HepG2 (cell line): ENCODE data around the gene SVOP. TPM values are rescaled to one million over a fixed set of nuclear protein-coding genes. Genes with fewer than 3 reads are reported as not detected.
A peak's percentile ranks its signal among the peaks of the same experiment; 100 is the strongest.

Experiments used
- ATF3 ChIP-seq: sonication (generic); formaldehyde crosslinking; IDR thresholded peaks from 2 replicates; pipeline ENCODE4 v1.4.0; 2020; ENCODE audit warnings: missing genetic modification reagents
- DR1 ChIP-seq: sonication (generic); formaldehyde crosslinking; IDR thresholded peaks from 2 replicates; pipeline ENCODE4 v1.8.0; 2021; ENCODE audit warnings: mild to moderate bottlenecking, missing genetic modification reagents, inconsistent platforms
- EEA1 ChIP-seq: sonication (generic); formaldehyde crosslinking; IDR thresholded peaks from 2 replicates; pipeline ENCODE4 v1.5.1; 2020; ENCODE audit warnings: mild to moderate bottlenecking, missing genetic modification reagents, borderline replicate concordance
- KLF11 ChIP-seq: IDR thresholded peaks from 2 replicates; pipeline ENCODE4 v1.6.1; 2016; ENCODE audit warnings: missing compliant biosample characterization
- KLF6 ChIP-seq: IDR thresholded peaks from 2 replicates; pipeline ENCODE4 v1.8.0; 2016; ENCODE audit warnings: missing biosample characterization, missing genetic modification reagents
- MAF1 ChIP-seq: sonication (generic); formaldehyde crosslinking; IDR thresholded peaks from 2 replicates; pipeline ENCODE4 v1.5.0; 2020; ENCODE audit warnings: missing genetic modification reagents, borderline replicate concordance
- MXD4 ChIP-seq: IDR thresholded peaks from 2 replicates; pipeline ENCODE4 v1.6.1; 2016; ENCODE audit warnings: mild to moderate bottlenecking, missing biosample characterization, missing genetic modification reagents
- MZF1 ChIP-seq: sonication (generic); formaldehyde crosslinking; IDR thresholded peaks from 2 replicates; pipeline ENCODE4 v1.8.1; 2023; ENCODE audit warnings: mild to moderate bottlenecking, missing genetic modification reagents, borderline replicate concordance
- NCOA2 ChIP-seq: sonication (generic); formaldehyde crosslinking; IDR thresholded peaks from 2 replicates; pipeline ENCODE4 v1.8.0; 2022; ENCODE audit warnings: inconsistent platforms
- PREB ChIP-seq: sonication (generic); formaldehyde crosslinking; IDR thresholded peaks from 2 replicates; pipeline ENCODE4 v1.4.0; 2020; ENCODE audit warnings: missing genetic modification reagents
- RARA ChIP-seq: IDR thresholded peaks from 2 replicates; pipeline ENCODE4 v1.6.1; 2016; ENCODE audit warnings: missing genetic modification reagents, missing compliant biosample characterization
- RXRA ChIP-seq: sonication (generic); formaldehyde crosslinking; IDR thresholded peaks from 2 replicates; pipeline ENCODE4 v1.5.1; 2020; ENCODE audit warnings: missing genetic modification reagents
- SALL1 ChIP-seq: sonication (generic); formaldehyde crosslinking; IDR thresholded peaks from 2 replicates; pipeline ENCODE4 v1.8.0; 2022; ENCODE audit warnings: mild to moderate bottlenecking, missing genetic modification reagents
- THRA ChIP-seq: sonication (generic); formaldehyde crosslinking; IDR thresholded peaks from 2 replicates; pipeline ENCODE4 v1.4.0; 2020; ENCODE audit warnings: missing genetic modification reagents, borderline replicate concordance
- TSC22D2 ChIP-seq: sonication (generic); formaldehyde crosslinking; IDR thresholded peaks from 2 replicates; pipeline ENCODE4 v1.5.1; 2020; ENCODE audit warnings: missing genetic modification reagents, mild to moderate bottlenecking, borderline replicate concordance
- ZBTB4 ChIP-seq: sonication (generic); formaldehyde crosslinking; IDR thresholded peaks from 2 replicates; pipeline ENCODE4 v1.4.0; 2020; ENCODE audit warnings: missing genetic modification reagents, mild to moderate bottlenecking, borderline replicate concordance
- ZNF124 ChIP-seq: sonication (generic); formaldehyde crosslinking; IDR thresholded peaks from 2 replicates; pipeline ENCODE4 v1.4.0; 2020; ENCODE audit warnings: missing genetic modification reagents
- ZNF232 ChIP-seq: sonication (generic); formaldehyde crosslinking; IDR thresholded peaks from 2 replicates; pipeline ENCODE4 v1.4.0; 2020; ENCODE audit warnings: missing genetic modification reagents, borderline replicate concordance
- ZNF3 ChIP-seq: IDR thresholded peaks from 2 replicates; pipeline ENCODE4 v1.7.0; 2017; ENCODE audit warnings: inconsistent platforms
- ZNF451 ChIP-seq: sonication (generic); formaldehyde crosslinking; IDR thresholded peaks from 2 replicates; pipeline ENCODE4 v1.5.0; 2020; ENCODE audit warnings: mild to moderate bottlenecking, missing genetic modification reagents
- ZNF570 ChIP-seq: sonication (generic); formaldehyde crosslinking; IDR thresholded peaks from 2 replicates; pipeline ENCODE4 v1.4.0; 2020; ENCODE audit warnings: mild to moderate bottlenecking, missing genetic modification reagents, borderline replicate concordance
- ZNF746 ChIP-seq: sonication (generic); formaldehyde crosslinking; IDR thresholded peaks from 2 replicates; pipeline ENCODE4 v1.8.0; 2022; ENCODE audit warnings: mild to moderate bottlenecking, missing genetic modification reagents
- ZNF891 ChIP-seq: sonication (generic); formaldehyde crosslinking; IDR thresholded peaks from 2 replicates; pipeline ENCODE4 v1.5.0; 2020; ENCODE audit warnings: mild to moderate bottlenecking, missing genetic modification reagents
- polyA plus RNA-seq, 8 experiments: library from polyadenylated mRNA; depleted of rRNA in 3 of 8; stranded (reverse) in 7 of 8; unstranded in 1 of 8; fragments of >200 nt; fragmentation: Illumina TruSeq in 4 of 8; extraction: Trizol in 4 of 8; gene quantifications; 2 replicates each; pipeline versions ENCODE4 v1.2.1 to v1.2.3, GENCODE V29; 2011 to 2016; ENCODE audit warnings: low read depth in 4 of 8, missing spikeins in 1 of 8, mixed read lengths in 1 of 8; ENCODE audit not compliant: insufficient read depth in 1 of 8
- total RNA-seq, 5 experiments: library from RNA; depleted of rRNA; stranded (reverse); fragments of >200 nt; fragmentation: Illumina TruSeq; extraction: Trizol; gene quantifications; 2 replicates each; pipeline ENCODE4 v1.2.3, GENCODE V29; 2016; ENCODE audit warnings: low read depth in 1 of 5

SVOP gene
- total and polyA plus RNA-seq, 2 of the 13 experiments (the other 11 are each of a cell fraction or from before 2014, with no cell fraction given), result not detected

DNA sequence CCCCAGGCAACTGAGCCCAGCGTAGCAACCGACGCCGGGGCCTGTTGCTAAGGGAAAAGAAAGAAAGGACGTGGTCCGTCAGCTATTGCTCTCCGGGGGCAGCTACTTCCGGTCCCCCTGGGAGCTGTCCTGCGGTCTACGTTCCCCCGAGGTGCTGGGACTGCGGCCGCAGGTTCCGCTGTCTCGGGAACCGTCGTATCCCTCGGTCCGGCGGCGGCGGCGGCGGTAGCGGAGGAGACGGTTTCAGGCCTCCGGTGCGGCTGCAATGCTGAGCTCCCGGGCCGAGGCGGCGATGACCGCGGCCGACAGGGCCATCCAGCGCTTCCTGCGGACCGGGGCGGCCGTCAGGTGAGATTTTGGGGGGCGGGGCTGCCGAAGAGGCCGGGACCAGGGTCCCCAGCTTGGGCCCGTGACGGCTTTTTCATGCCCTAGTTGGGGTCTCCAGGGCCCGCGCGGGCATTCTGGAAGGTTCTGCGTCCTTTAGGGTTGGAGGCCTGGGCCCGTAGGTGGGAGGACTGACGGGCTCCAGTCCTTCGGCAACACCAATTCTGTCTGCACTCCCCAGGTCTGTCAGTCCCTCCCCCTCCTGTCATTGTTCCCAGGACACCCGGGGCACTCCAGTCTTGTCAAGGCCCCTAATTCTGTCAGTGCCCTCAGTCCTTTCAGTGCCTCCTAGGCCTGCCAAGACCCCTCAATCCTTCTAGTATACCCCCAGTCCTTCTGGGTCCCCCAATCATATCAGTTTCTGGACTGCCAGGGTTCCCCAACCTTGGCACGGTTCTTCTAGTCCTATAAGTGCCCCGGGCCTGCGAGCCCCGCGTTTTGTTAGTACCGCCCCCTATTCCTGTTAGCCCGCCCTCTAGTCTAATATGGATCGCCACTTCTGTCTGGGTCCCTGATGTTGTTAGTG lies 31.8 kb upstream of the SVOP start, which contains the start of gene USP30 (continued):
- TF ChIP-seq NCOA2 (CRISPR knock-in tag) (peak; percentile 61; the same call in 1 of the 2 replicates), KLF11 (CRISPR knock-in tag) (peak; percentile 88; the same call in 1 of the 2 replicates), KLF6 (CRISPR knock-in tag) (peak; percentile 82), ZNF451 (CRISPR knock-in tag) (peak; percentile 85; the same call in 1 of the 2 replicates), MZF1 (CRISPR knock-in tag) (no peak), RARA (CRISPR knock-in tag) (peak; percentile 53), ZNF891 (CRISPR knock-in tag) (no peak), ZNF232 (peak; percentile 74; the same call in 1 of the 2 replicates), MAF1 (CRISPR knock-in tag) (peak; percentile 92), ZNF124 (CRISPR knock-in tag) (peak; percentile 91), ZNF746 (CRISPR knock-in tag) (no peak), ZBTB4 (0 out of 2 replicates have a peak, but pooled peaks have one; percentile 47), TSC22D2 (peak; percentile 73; the same call in 1 of the 2 replicates), EEA1 (peak; percentile 46; the same call in 1 of the 2 replicates), ZNF570 (CRISPR knock-in tag) (no peak), RXRA (peak; percentile 79; the same call in 1 of the 2 replicates), MXD4 (CRISPR knock-in tag) (peak; percentile 61; the same call in 1 of the 2 replicates), DR1 (CRISPR knock-in tag) (peak; percentile 62), THRA (CRISPR knock-in tag) (peak; percentile 77; the same call in 1 of the 2 replicates), SALL1 (CRISPR knock-in tag) (peak; percentile 82), ZNF3 (CRISPR knock-in tag) (no peak), ATF3 (peak; percentile 73), PREB (no peak)
